Mesenchymal stem cell (in vitro differentiated cells and primary cell): Measurements from ENCODE around the gene PPY.
"Not testable (repeated sequence)": the region's sequence is repeated elsewhere in the genome, so short reads cannot be mapped to it uniquely, and the experiment has no call there.

Experiments
- DNase-seq: peaks from one replicate; pipeline ENCODE4 v3.0.0-alpha.2; 2013
- H2AFZ ChIP-seq: one replicate; pipeline ENCODE4 v1.6.1; 2013; ENCODE audit warnings: low read depth, mild to moderate bottlenecking, control low read depth, inconsistent platforms, low read length, moderate library complexity
- H2AK5ac ChIP-seq: 2 replicates; pipeline ENCODE4 v1.6.1; 2013; ENCODE audit warnings: low read length, moderate library complexity, mild to moderate bottlenecking, inconsistent platforms; ENCODE audit not compliant: severe bottlenecking
- H2BK120ac ChIP-seq: one replicate; pipeline ENCODE4 v1.6.1; 2013; ENCODE audit warnings: low read depth, mild to moderate bottlenecking, inconsistent platforms, low read length, moderate library complexity
- H2BK12ac ChIP-seq, 2 experiments: one replicate each; pipeline ENCODE4 v1.6.1; 2013; ENCODE audit warnings: inconsistent platforms in 2 of 2, low read length in 2 of 2, mild to moderate bottlenecking in 2 of 2, moderate library complexity in 2 of 2, control low read depth in 1 of 2
- H2BK15ac ChIP-seq: one replicate; pipeline ENCODE4 v1.6.1; 2013; ENCODE audit warnings: mild to moderate bottlenecking, low read depth, inconsistent platforms; ENCODE audit not compliant: poor library complexity, severe bottlenecking
- H2BK5ac ChIP-seq: 2 replicates; pipeline ENCODE4 v1.6.1; 2013; ENCODE audit warnings: low read depth, mild to moderate bottlenecking, low read length, control low read depth, inconsistent platforms; ENCODE audit not compliant: poor library complexity, severe bottlenecking
- H3K14ac ChIP-seq, 2 experiments: one replicate each; pipeline ENCODE4 v1.6.1; 2013; ENCODE audit warnings: inconsistent platforms in 2 of 2, low read length in 2 of 2, control low read depth in 1 of 2, mild to moderate bottlenecking in 1 of 2, moderate library complexity in 1 of 2
- H3K18ac ChIP-seq, 2 experiments: one replicate each; pipeline ENCODE4 v1.6.1; 2013; ENCODE audit warnings: inconsistent platforms in 2 of 2, low read length in 2 of 2, control low read depth in 1 of 2, low read depth in 1 of 2, mild to moderate bottlenecking in 1 of 2
- H3K23ac ChIP-seq, 2 experiments: one replicate each; pipeline ENCODE4 v1.6.1; 2013; ENCODE audit warnings: inconsistent platforms in 2 of 2, low read length in 2 of 2, mild to moderate bottlenecking in 2 of 2, moderate library complexity in 2 of 2, control low read depth in 1 of 2
- H3K27ac ChIP-seq: 2 replicates; pipeline ENCODE4 v1.5.1; 2013; ENCODE audit warnings: mild to moderate bottlenecking, moderate library complexity, low read length, control low read depth, inconsistent platforms; ENCODE audit not compliant: poor library complexity, severe bottlenecking
- H3K27me3 ChIP-seq, 2 experiments: 2 replicates each; pipeline versions ENCODE4 v1.6.1 to v1.7.0; 2013; ENCODE audit warnings: low read length in 2 of 2, mild to moderate bottlenecking in 2 of 2, moderate library complexity in 2 of 2, control low read depth in 1 of 2, inconsistent platforms in 1 of 2; ENCODE audit not compliant: control insufficient read depth in 1 of 2, insufficient read depth in 1 of 2
- H3K36me3 ChIP-seq, 2 experiments: 2 replicates each; pipeline versions ENCODE4 v1.6.1 to v1.7.0; 2013; ENCODE audit warnings: low read length in 2 of 2, control low read depth in 1 of 2, inconsistent platforms in 1 of 2, low read depth in 1 of 2, mild to moderate bottlenecking in 1 of 2; ENCODE audit not compliant: insufficient read depth in 2 of 2, control insufficient read depth in 1 of 2
- H3K4ac ChIP-seq, 2 experiments: one replicate each; pipeline ENCODE4 v1.6.1; 2013; ENCODE audit warnings: inconsistent platforms in 2 of 2, low read length in 2 of 2, mild to moderate bottlenecking in 2 of 2, moderate library complexity in 2 of 2, control low read depth in 1 of 2, low read depth in 1 of 2
- H3K4me1 ChIP-seq: 2 replicates; pipeline ENCODE4 v1.6.1; 2013; ENCODE audit warnings: low read depth, low read length, control low read depth; ENCODE audit not compliant: control insufficient read depth, insufficient read depth
- H3K4me2 ChIP-seq: 2 replicates; pipeline ENCODE4 v1.6.1; 2013; ENCODE audit warnings: low read length, mild to moderate bottlenecking, inconsistent platforms; ENCODE audit not compliant: poor library complexity, severe bottlenecking
- H3K4me3 ChIP-seq, 2 experiments: 2 replicates each; pipeline versions ENCODE4 v1.5.1 to v1.7.0; 2013; ENCODE audit warnings: low read length in 2 of 2, mild to moderate bottlenecking in 2 of 2, control low read depth in 1 of 2, low read depth in 1 of 2; ENCODE audit not compliant: insufficient read depth in 1 of 2
- H3K79me1 ChIP-seq: replicated peaks from 2 replicates; pipeline ENCODE4 v1.6.1; 2013; ENCODE audit warnings: mild to moderate bottlenecking, control low read depth, low read length, inconsistent platforms; ENCODE audit not compliant: poor library complexity, severe bottlenecking
- H3K9ac ChIP-seq: 2 replicates; pipeline ENCODE4 v1.7.0; 2013; ENCODE audit warnings: mild to moderate bottlenecking, low read length, moderate library complexity
- H3K9me3 ChIP-seq: 2 replicates; pipeline ENCODE4 v1.7.0; 2013; ENCODE audit warnings: mild to moderate bottlenecking, low read length; ENCODE audit not compliant: control insufficient read depth
- H4K8ac ChIP-seq: one replicate; pipeline ENCODE4 v1.6.1; 2013; ENCODE audit warnings: inconsistent platforms, mild to moderate bottlenecking, low read length, moderate library complexity
- H4K91ac ChIP-seq: one replicate; pipeline ENCODE4 v1.6.1; 2013; ENCODE audit warnings: mild to moderate bottlenecking, low read length, inconsistent platforms
- WGBS: methylation state at CpG from one replicate; pipeline ENCODE4 v1.1.7; 2013; ENCODE audit warnings: mixed read lengths; 5-methylcytosine and 5-hydroxymethylcytosine counted together

The PPY gene

DNA sequence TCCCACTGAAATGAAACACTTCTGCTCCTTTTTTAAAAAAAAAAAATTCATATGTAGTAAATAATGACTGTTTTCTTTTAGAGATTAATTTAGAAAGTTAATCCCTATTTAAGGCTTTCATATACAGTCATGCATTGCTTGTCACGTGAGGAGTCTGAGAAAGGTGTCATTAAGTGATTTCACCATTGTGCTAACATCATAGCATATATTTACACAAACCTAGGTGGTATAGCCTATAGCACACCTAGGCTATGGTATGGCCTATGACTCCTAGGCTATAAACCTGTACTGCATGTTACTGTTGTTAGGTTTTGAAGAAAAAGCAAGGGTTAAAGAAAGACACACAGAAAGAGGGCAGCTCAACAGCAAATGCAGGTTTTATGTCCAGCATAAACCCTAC is 13.7 kb downstream of the PPY start:
- no CpG with 5 or more reads among the region's 1 CpG for WGBS
- Histone ChIP-seq H2BK120ac (no peak overlapping the region), H2AFZ (no peak overlapping the region)

DNA sequence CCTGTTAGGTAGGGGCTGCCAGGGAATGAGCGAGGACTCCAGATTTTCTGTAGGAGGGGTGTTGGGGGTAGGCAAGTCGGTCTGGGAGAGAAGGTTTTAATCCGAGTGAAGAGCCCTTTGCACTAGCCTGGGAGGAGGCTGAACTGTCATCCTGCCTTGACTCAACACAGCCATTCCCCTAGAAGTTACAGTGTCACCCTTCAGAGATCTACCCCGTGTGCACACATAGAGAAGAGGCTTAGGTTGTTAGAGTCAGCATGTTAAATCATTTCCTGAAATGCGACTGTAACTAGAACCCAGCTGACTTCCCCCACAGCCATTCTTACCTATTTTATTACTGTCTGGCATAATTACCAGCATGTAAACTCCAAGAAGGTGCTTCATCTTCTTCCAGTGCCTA is 14.3 kb downstream of the PPY start:
- not testable (repeated sequence) for H3K36me3 ChIP-seq, H3K9ac ChIP-seq, H3K9me3 ChIP-seq, H3K23ac ChIP-seq, H3K4ac ChIP-seq, H3K18ac ChIP-seq, H3K4me2 ChIP-seq, H2AK5ac ChIP-seq, H2AFZ ChIP-seq, H3K14ac ChIP-seq, H4K91ac ChIP-seq, H2BK12ac ChIP-seq, H4K8ac ChIP-seq, H3K79me1 ChIP-seq, DNase-seq, H3K27ac ChIP-seq, H2BK15ac ChIP-seq, H2BK120ac ChIP-seq, H2BK5ac ChIP-seq
- Histone ChIP-seq H3K27me3 (peaks cover 55 to 63% of the 10 kb centered on the region in 2 experiments), H3K4me3 (peak overlapping the region in 1 of 2 experiments; percentile 38), H3K4me1 (peaks cover 13% of the 10 kb centered on the region)
- WGBS: 75% methylated on average over 2 of the region's 5 CpGs

More for the DNA sequence above, 13.7 kb downstream of the PPY start:
- Histone ChIP-seq H4K8ac (no peak overlapping the region), H3K27me3 (peaks cover 53 to 56% of the 10 kb centered on the region in 2 experiments), H3K4me3 (no peak overlapping the region), H3K14ac (no peak overlapping the region), H3K4me1 (peaks cover 13% of the 10 kb centered on the region), H2BK5ac (no peak overlapping the region), H3K79me1 (no peaks in the 10 kb centered on the region), H3K4ac (no peak overlapping the region), H3K23ac (no peak overlapping the region), H3K9me3 (no peaks in the 10 kb centered on the region), H2BK12ac (no peak overlapping the region), H3K18ac (no peak overlapping the region), H2BK15ac (no peak overlapping the region), H3K9ac (no peak overlapping the region), H2AK5ac (no peak overlapping the region), H4K91ac (no peak overlapping the region), H3K27ac (no peak overlapping the region), H3K36me3 (no peaks in the 10 kb centered on the region), H3K4me2 (no peak overlapping the region)
- DNase-seq: no peak

DNA sequence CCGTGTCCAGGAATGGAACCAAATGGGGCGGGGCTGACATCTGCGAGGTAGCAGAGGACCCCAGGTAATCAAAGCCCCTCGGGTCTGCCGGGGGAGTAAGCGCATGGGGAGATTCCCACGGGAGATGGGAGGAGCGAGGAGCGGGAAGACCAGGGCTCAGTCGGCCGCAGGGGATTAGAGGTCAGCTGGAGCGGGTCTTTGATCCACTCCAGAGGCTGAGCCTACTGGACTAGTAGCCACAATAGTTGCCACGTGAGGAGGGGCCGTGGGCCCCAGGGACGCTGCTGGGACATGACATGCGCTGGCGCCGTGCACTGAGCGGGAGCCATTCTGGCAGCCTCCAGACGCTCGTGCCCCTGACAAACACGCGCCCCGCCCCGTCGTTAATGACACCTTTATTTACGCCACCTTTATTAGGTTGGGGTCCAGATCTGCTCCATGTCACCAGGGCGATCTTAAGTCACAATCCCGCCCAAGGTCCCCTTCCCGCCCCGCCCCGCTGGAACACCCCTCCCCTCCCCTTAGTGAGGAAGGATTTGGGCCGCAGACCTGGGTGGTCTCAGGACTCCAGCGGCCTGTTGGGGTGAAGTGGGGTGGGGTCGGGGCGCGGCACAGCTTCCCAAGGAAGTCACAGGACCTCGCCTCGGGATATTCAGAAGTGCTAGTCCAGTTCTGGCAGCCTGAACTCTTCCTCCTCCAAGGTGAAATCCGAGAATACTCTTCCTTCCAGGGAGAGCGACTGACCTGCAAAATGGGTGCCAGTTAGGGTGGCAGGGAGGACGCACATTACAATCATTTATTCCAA is 15.0 kb downstream of the PPY start:
- Histone ChIP-seq H3K9me3 (no peaks in the 10 kb centered on the region), H2BK120ac (no peak overlapping the region), H3K14ac (no peak overlapping the region), H2BK15ac (no peak overlapping the region), H3K4me3 (peak overlapping the region in 1 of 2 experiments; percentile 74), H2BK5ac (no peak overlapping the region), H3K36me3 (no peaks in the 10 kb centered on the region), H3K4ac (no peak overlapping the region), H3K4me1 (peaks cover 13% of the 10 kb centered on the region), H3K23ac (no peak overlapping the region), H3K9ac (no peak overlapping the region), H2BK12ac (no peak overlapping the region), H3K79me1 (no peaks in the 10 kb centered on the region), H3K18ac (no peak overlapping the region), H3K4me2 (peak overlapping the region; percentile 38), H3K27me3 (peaks cover 57 to 67% of the 10 kb centered on the region in 2 experiments), H2AK5ac (no peak overlapping the region), H3K27ac (no peak overlapping the region), H4K8ac (no peak overlapping the region), H2AFZ (no peak overlapping the region), H4K91ac (no peak overlapping the region)
- DNase-seq: no peak
- 45% methylated on average over 40 of the region's 42 CpGs for WGBS

DNA sequence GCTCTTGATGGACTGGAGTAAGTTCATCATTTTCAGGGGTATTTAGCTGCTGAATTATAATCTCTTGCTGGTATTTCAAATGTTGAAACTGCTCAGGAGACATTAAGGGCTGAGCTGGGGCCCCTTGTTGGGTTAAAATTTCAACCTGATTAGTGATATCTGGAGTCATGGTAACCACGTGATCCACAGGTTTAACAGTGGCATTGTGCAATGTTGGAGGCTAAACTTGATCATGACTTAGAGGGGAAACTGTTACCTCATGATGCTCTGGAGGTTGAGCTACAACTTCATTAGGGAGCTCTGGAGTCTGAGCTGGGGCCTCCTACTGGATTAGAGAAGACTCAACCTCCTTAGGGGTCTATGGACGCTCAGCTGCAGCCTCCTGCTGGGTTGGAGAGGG is 17.7 kb downstream of the PPY start:
- peaks cover 7% of the 10 kb centered on the region for H3K4me1 ChIP-seq
- no peak overlapping the region for H3K27ac ChIP-seq
- no peaks in the 10 kb centered on the region for H3K79me1 ChIP-seq
- H3K4me2 ChIP-seq: no peak overlapping the region
- no peaks in the 10 kb centered on the region for H3K36me3 ChIP-seq
- H3K4me3 ChIP-seq: no peak overlapping the region
- no peak overlapping the region for H3K14ac ChIP-seq
- no peak overlapping the region for H4K8ac ChIP-seq
- no peak overlapping the region for H2BK120ac ChIP-seq
- H3K9ac ChIP-seq: no peak overlapping the region
- H3K4ac ChIP-seq: no peak overlapping the region
- H3K18ac ChIP-seq: no peak overlapping the region
- H2AFZ ChIP-seq: no peak overlapping the region
- no peak for DNase-seq
- no peak overlapping the region for H2AK5ac ChIP-seq
- H2BK12ac ChIP-seq: no peak overlapping the region
- H3K23ac ChIP-seq: no peak overlapping the region
- H2BK5ac ChIP-seq: no peak overlapping the region
- H3K9me3 ChIP-seq: no peaks in the 10 kb centered on the region
- 73% methylated on average over 2 of the region's 2 CpGs for WGBS
- peaks cover 62 to 66% of the 10 kb centered on the region in 2 experiments for H3K27me3 ChIP-seq
- no peak overlapping the region for H4K91ac ChIP-seq
- no peak overlapping the region for H2BK15ac ChIP-seq
